T47D (cell line): ENCODE data around the gene SBF1.

ENCODE experiments used
- DNase-seq, 2 experiments: peaks; one replicate each; pipeline versions ENCODE4 v3.0.0 to v3.0.0-alpha.2; 2011 to 2012; ENCODE audit warnings: low read depth in 1 of 2, low spot score in 1 of 2
- JUND ChIP-seq: IDR thresholded peaks from 2 replicates; pipeline ENCODE4 v1.6.1; 2012; ENCODE audit warnings: low read depth
- in situ Hi-C: cut with HindIII; loops from 2 replicates; pipeline ENCODE4 v1.10.0; 2016; ENCODE audit warnings: low sequenced_read_pairs, low pct_unique_long_range_greater_than_20kb

Gene SBF1

GRCh38 chr22:50475652-50476002 is 792 bp upstream of the SBF1 start:
- TF ChIP-seq JUND: no peak
- in situ Hi-C loops: no loop called here
- DNase-seq: no peak

GRCh38 chr22:50473855-50474671 is 772 bp downstream of the SBF1 start:
- TF ChIP-seq JUND: no peak
- DNase-seq: peak; percentile 34 to 69
- in situ Hi-C loops: no loop called here

GRCh38 chr22:50473088-50473487 is 1.7 kb downstream of the SBF1 start:
- in situ Hi-C loops: no loop called here
- peak in 1 of 2 experiments; percentile 38 for DNase-seq
- TF ChIP-seq JUND: no peak

- in situ Hi-C loops: no loop called here
- no peak for TF ChIP-seq JUND
- DNase-seq: no peak
These were observed 2.9 kb downstream of the SBF1 start for GRCh38 chr22:50471962-50472361.

GRCh38 chr22:50471197-50471847 is 3.5 kb downstream of the SBF1 start:
- in situ Hi-C loops: no loop called here
- DNase-seq: no peak
- TF ChIP-seq JUND: no peak

GRCh38 chr22:50470491-50470890 is 4.3 kb downstream of the SBF1 start:
- peak in 1 of 2 experiments; percentile 55 for DNase-seq
- in situ Hi-C loops: no loop called here
- TF ChIP-seq JUND: no peak

GRCh38 chr22:50469377-50470305 is 5.2 kb downstream of the SBF1 start:
- in situ Hi-C loops: no loop called here
- TF ChIP-seq JUND: no peak
- DNase-seq: no peak

GRCh38 chr22:50468626-50469025 is 6.2 kb downstream of the SBF1 start:
- in situ Hi-C loops: no loop called here
- DNase-seq: no peak
- no peak for TF ChIP-seq JUND

GRCh38 chr22:50467773-50468440 is 6.9 kb downstream of the SBF1 start:
- no peak for DNase-seq

GRCh38 chr22:50467341-50467740 is 7.5 kb downstream of the SBF1 start:
- in situ Hi-C loops: no loop called here
- no peak for TF ChIP-seq JUND
- DNase-seq: no peak

More at GRCh38 chr22:50467773-50468440, 6.9 kb downstream of the SBF1 start:
- in situ Hi-C loops: no loop called here
- TF ChIP-seq JUND: no peak

- TF ChIP-seq JUND: no peak
- DNase-seq: no peak
- in situ Hi-C loops: no loop called here
These were observed 9.5 kb downstream of the SBF1 start for GRCh38 chr22:50465066-50465930.
